ENCODE results near the gene CD59.

Gene CD59

DNA sequence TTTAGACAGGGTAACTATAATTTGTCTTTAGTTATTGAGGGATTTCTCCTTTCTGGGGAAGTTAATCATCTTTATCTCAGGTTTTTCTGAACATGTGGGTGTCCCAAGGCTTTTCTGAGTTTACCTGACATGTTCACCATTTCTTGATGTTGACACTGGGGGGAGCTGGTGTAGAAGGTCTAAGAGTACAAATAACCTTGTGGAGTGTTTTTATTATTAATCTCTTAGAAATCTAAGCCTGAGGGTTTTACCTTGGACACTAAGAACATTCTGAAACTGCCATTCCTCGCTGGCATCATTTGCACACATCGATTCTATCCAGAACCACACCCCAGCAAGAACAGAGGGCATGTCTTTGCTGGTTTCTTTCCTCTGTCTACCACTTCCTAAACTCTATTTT, 20.0 kb downstream of the CD59 start:
- Histone ChIP-seq H3K27ac (ENCODE audit: low read length) (no peak overlapping the region), H3K4me2 (ENCODE audit: insufficient read depth, low read length) (no peak overlapping the region), H2AFZ (ENCODE audit: low read depth, low read length) (no peak overlapping the region), H3K79me2 (ENCODE audit: insufficient read depth, low read length) (no peaks in the 10 kb centered on the region), H3K36me3 (ENCODE audit: insufficient read depth, low read length) (no peaks in the 10 kb centered on the region), H4K20me1 (ENCODE audit: insufficient read depth, low read length) (no peaks in the 10 kb centered on the region), H3K9ac (ENCODE audit: low read depth, low read length) (no peak overlapping the region), H3K4me1 (ENCODE audit: insufficient read depth, low read length) (no peaks in the 10 kb centered on the region), H3K4me3 (ENCODE audit: low read depth in 1 of 2, low read length in 2 of 2) (no peak overlapping the region), H3K27me3 (ENCODE audit: insufficient read depth, low read length, poor library complexity) (peaks cover 3% of the 10 kb centered on the region), H3K9me3 (ENCODE audit: insufficient read depth, low read length, severe bottlenecking) (no peaks in the 10 kb centered on the region)
- ATAC-seq (ENCODE audit: insufficient read depth, low read depth), result no peak
- DNase-seq, result no peak
- TF ChIP-seq EZH2 (IDR thresholded peaks at IDR 0.05; ENCODE audit: borderline replicate concordance, low read depth, low read length, severe bottlenecking), result no peak
- TF ChIP-seq, protein P1, sequence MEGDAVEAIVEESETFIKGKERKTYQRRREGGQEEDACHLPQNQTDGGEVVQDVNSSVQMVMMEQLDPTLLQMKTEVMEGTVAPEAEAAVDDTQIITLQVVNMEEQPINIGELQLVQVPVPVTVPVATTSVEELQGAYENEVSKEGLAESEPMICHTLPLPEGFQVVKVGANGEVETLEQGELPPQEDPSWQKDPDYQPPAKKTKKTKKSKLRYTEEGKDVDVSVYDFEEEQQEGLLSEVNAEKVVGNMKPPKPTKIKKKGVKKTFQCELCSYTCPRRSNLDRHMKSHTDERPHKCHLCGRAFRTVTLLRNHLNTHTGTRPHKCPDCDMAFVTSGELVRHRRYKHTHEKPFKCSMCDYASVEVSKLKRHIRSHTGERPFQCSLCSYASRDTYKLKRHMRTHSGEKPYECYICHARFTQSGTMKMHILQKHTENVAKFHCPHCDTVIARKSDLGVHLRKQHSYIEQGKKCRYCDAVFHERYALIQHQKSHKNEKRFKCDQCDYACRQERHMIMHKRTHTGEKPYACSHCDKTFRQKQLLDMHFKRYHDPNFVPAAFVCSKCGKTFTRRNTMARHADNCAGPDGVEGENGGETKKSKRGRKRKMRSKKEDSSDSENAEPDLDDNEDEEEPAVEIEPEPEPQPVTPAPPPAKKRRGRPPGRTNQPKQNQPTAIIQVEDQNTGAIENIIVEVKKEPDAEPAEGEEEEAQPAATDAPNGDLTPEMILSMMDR (IDR thresholded peaks at IDR 0.05; ENCODE audit: borderline replicate concordance, extremely low read depth, low read length, poor library complexity, severe bottlenecking), result peak; percentile 26

DNA sequence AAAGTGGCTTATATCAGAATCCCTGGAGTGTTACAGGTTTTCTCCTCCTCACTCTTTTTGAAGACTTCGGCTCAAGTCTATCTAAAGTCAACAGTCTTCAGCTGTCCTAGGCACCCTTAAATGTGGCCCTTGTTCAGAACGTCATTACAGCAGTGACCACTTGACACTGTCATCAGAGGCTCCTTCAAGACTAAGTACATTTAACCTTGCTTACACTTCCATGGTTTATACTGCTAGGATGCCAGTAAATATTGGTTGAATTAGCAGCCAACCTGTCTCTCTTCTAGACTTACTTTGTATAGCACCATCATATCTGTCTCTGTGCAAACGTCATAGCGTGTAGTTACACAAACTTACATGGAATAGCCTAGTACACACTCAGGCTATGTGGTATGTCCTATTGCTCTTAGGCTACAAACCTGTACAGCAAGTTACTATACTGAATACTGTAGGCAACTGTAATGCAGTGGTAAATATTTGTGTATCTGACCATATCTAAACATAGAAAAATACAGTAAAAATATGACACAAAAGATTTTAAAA, 22.3 kb downstream of the CD59 start:
- H3K4me1 ChIP-seq (ENCODE audit: insufficient read depth, low read length), result no peaks in the 10 kb centered on the region
- H3K27ac ChIP-seq (ENCODE audit: low read length), result no peak overlapping the region
- no peak for ATAC-seq (ENCODE audit: insufficient read depth, low read depth)

DNA sequence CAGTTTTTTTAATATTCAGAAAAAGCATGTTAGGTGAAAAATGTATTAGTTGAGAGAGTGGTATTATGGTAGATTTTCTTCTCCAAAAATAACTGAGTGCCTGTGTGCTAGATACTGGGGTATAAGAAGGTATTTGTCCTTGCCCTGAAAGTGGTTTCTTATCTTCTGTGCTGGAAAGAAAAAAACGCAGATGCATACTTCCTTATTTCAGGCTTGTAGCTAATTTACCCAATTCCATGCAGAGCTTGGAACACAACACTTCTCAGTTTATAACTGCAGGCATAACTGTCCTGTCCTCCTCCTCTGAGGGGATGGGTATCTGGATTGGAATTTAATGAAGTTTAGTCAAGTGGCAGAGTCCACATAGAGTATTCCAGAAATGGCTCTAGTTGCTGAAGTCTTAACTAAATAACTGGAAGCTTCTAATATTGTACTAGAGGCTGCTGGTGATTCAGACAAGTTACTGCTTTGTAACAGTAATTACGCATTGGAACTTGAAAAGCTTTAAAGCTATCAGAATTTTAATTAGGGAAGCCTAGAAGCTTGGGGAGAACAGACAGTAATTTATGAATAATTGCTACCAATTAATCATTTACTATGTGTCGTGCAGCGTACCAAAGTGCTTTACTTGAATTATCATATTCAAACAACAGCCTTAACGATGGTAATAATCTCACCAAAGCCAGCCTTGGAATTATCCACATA, 22.9 kb downstream of the CD59 start:
- DNase-seq, result no peak
- Histone ChIP-seq H2AFZ (ENCODE audit: low read depth, low read length) (no peak overlapping the region), H3K4me1 (ENCODE audit: insufficient read depth, low read length) (no peaks in the 10 kb centered on the region), H3K4me3 (ENCODE audit: low read depth in 1 of 2, low read length in 2 of 2) (no peak overlapping the region), H4K20me1 (ENCODE audit: insufficient read depth, low read length) (no peaks in the 10 kb centered on the region), H3K4me2 (ENCODE audit: insufficient read depth, low read length) (no peak overlapping the region), H3K36me3 (ENCODE audit: insufficient read depth, low read length) (no peaks in the 10 kb centered on the region), H3K9ac (ENCODE audit: low read depth, low read length) (no peak overlapping the region), H3K27ac (ENCODE audit: low read length) (no peak overlapping the region), H3K9me3 (ENCODE audit: insufficient read depth, low read length, severe bottlenecking) (no peaks in the 10 kb centered on the region), H3K79me2 (ENCODE audit: insufficient read depth, low read length) (no peaks in the 10 kb centered on the region), H3K27me3 (ENCODE audit: insufficient read depth, low read length, poor library complexity) (no peaks in the 10 kb centered on the region)
- no peak for ATAC-seq (ENCODE audit: insufficient read depth, low read depth)
- TF ChIP-seq EZH2 (IDR thresholded peaks at IDR 0.05; ENCODE audit: borderline replicate concordance, low read depth, low read length, severe bottlenecking), result no peak
- TF ChIP-seq, protein P1 (IDR thresholded peaks at IDR 0.05; ENCODE audit: borderline replicate concordance, extremely low read depth, low read length, poor library complexity, severe bottlenecking), result no peak

More for the DNA sequence above, 22.3 kb downstream of the CD59 start:
- H3K27me3 ChIP-seq (ENCODE audit: insufficient read depth, low read length, poor library complexity), result no peaks in the 10 kb centered on the region
- H3K9me3 ChIP-seq (ENCODE audit: insufficient read depth, low read length, severe bottlenecking), result no peaks in the 10 kb centered on the region
- no peaks in the 10 kb centered on the region for H4K20me1 ChIP-seq (ENCODE audit: insufficient read depth, low read length)
- H3K4me3 ChIP-seq (ENCODE audit: low read depth in 1 of 2, low read length in 2 of 2), result no peak overlapping the region
- H3K4me2 ChIP-seq (ENCODE audit: insufficient read depth, low read length), result no peak overlapping the region
- DNase-seq, result no peak
- H3K79me2 ChIP-seq (ENCODE audit: insufficient read depth, low read length), result no peaks in the 10 kb centered on the region
- TF ChIP-seq, protein P1 (IDR thresholded peaks at IDR 0.05; ENCODE audit: borderline replicate concordance, extremely low read depth, low read length, poor library complexity, severe bottlenecking), result no peak
- TF ChIP-seq EZH2 (IDR thresholded peaks at IDR 0.05; ENCODE audit: borderline replicate concordance, low read depth, low read length, severe bottlenecking), result no peak
- H3K36me3 ChIP-seq (ENCODE audit: insufficient read depth, low read length), result no peaks in the 10 kb centered on the region
- H3K9ac ChIP-seq (ENCODE audit: low read depth, low read length), result no peak overlapping the region
- H2AFZ ChIP-seq (ENCODE audit: low read depth, low read length), result no peak overlapping the region

All from DND-41 (cell line).